Stimulated activated CD8-positive, alpha-beta memory T cell treated with anti-CD3 and anti-CD28 coated beads, Interleukin-7, amount 100 ng/mL, for 48 hours (primary cell): ENCODE results near the gene ZSWIM6.

ENCODE experiments used
- DNase-seq, 2 donors: peaks; one replicate each; pipeline ENCODE4 v3.0.0-alpha.2; 2020; ENCODE audit warnings: low read depth in 1 of 2; ENCODE audit errors: extremely low read depth in 1 of 2

Gene ZSWIM6

DNA sequence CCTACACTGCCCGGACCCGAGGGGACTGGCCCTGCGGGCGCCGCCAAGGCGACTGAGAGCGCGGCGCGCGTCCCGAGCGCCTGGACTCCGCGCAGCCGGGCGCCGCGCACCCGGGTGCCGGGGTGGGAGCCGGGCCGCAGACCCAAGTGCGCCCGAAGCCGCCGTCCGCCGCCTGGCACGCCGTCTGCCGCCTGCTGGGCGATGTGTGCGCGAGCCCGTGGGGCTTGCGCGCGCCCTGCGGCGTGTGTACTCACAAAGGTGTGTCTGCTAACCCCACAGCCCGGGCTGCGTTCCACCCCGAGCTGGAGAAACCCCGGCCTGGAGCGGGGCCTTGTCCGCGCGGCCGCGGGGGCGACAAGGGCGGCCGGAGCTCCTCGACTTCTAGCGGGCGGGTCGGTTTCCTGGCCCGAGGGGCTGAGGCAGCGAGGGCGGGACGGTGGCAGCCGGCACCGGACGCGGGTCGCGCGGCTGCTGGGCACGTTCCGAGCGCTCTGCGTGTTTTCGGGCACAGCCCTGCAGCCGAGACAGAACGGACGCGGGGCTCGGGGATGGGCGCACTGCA lies 1.1 kb upstream of the ZSWIM6 start:
- no peak for DNase-seq

DNA sequence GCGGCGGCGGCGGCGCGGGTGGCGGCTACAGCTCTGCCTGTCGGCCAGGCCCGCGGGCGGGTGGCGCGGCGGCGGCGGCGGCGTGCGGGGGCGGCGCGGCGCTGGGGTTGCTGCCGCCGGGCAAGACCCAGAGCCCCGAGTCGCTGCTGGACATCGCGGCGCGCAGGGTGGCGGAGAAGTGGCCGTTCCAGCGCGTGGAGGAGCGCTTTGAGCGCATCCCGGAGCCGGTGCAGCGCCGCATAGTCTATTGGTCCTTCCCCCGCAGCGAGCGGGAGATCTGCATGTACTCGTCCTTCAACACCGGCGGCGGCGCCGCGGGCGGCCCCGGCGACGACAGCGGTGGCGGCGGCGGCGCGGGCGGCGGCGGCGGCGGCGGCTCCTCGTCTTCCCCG lies 296 bp downstream of the ZSWIM6 start:
- no peak for DNase-seq

DNA sequence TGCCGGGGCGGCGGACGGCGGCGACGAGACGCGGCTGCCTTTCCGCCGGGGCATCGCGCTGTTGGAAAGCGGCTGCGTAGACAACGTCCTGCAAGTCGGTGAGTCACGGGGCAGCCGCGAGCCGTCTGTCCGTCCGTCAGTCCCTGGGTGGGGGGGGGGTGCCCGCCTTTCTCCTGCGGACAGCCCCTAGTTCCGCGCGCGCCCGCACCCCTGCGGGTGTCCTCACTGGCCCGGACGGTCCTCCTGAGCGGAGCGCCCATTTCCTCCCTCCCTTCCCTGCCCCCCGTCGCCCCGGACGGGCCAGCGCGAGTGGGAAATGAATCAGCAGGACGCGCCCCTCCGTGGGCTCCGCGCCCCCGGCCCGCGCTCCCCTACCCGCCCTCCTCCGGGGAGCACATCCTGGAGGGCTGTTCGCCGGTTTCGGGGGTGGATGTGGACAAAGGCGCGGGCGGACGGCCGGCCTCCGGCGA lies 828 bp downstream of the ZSWIM6 start:
- DNase-seq = no peak

DNA sequence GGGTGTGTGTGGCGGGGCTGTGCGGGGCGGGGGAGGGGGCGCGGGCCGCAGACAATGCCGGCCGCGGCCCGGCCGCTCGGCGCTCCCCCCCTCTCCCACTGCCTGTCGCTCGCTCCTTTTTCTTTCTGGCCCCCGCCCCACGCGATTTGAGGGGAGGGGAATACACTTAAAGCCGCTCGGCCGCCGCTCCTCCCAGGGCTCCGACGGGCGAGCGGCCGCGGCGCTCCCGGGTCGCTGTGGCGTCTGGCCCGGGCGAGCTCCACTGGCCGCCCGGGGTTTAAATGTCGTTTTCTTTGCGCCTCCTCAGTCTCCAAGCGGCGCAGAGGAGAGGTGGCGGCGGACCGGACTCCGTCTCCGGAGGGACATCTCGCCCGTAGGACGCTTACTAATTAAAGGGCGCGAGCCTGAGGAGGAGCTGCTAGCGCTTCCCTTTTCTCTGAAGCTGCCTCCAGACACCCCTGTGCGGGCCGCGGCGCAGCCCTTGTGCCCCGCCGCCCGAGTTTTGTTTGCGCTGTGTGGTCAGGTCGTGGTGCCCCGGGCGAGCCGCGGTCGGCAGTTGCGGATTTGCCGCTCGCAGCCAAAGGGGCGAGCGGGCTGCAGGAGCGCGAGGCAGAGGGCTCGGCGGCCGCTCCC lies 1.4 kb downstream of the ZSWIM6 start:
- DNase-seq = no peak

DNA sequence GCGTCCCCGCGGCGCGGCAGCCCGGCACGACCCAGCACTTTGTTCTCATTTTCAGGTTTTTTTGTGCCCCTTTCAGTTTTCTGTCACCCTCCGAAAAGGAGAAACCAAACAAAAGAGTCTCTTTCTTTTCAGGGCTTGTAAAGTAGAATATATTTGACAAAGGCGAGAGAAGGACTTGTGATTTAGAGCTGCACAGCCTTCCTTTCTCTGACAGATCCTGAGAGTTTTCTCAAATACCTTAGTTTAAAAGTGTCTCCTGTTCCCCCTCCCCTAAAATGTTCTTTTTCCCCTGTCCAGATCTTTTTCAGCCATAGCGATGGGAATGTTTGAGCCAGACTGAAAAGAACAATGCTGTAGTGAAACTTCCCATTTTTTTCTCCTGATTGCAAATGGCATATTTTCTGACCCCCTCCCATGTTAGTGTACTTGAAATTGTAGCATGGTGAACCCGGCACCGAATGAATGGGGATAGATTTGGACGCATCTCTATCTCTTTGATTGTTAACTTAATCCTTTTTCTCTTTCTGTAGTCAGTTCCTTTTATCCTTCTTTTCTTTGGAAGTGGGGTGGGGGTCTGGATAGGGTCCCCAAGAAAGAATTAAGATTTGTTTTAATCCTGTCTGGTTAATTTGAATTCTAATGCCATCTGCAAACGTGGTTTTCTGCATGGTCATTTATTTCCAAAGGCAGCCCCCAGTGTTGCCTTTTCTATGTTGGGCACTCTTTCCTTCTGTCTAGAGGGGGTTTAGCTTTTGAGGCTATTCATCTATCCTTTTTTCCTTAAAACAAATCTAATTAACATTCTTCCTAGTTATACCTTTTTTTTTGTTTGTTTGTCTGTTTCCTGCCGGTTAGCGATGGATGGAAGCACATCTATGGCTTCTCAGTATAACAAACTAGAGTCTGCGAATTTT lies 2.2 kb downstream of the ZSWIM6 start:
- no peak for DNase-seq

DNA sequence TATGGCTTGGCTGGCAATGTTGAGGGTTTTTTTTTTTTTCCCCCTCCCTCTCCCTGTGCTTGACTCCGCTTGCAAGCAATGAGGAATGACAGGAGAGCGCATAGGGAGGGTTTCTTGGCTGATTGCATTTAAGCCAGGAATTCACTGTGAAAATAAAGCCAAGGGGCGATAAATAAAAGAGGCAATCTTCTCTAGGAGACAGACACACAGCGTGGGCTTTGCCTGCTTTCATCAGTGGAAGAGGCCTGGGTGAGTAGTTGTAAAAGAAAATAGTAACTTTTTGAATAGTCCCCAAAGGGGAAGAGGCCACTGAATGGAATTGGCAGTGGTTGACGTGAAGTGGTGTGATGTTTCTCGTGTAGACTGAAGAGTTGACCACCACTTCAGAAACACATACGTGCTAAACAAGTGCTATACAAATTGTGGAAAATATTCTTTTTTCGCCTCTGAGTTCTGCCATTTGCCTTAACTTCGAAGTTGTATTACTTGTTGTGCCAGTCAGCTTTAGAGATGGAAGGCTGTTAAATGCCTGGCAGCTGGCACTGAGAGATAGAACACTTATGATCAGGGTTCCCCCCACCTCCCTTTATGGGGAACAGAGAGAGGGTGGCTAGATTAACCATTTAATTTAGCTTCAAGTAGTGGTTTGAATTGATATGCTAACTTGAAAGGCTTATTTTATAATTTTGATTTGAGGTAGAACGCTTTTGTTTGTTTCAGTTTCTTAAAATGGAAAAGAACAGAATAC lies 3.0 kb downstream of the ZSWIM6 start:
- DNase-seq = no peak

DNA sequence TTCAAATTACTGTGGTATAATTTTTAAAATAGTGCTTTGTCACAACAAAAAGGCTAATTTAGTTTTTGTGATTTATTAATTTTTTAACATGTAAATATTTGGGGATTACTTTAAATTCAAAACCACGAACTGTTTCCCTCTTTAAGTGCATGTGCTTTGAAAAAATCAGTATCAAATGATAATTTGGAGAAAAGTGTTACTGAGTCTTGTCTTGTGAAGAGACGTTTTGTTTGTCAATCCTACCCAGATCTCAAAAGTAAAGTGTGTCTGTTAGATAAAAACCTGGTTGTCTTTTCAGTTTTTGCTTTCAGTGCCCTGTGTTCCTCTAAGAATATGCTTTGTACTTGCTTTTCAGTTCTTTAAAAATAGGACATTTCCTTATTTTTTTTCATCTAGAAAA lies 7.7 kb downstream of the ZSWIM6 start:
- no peak for DNase-seq

DNA sequence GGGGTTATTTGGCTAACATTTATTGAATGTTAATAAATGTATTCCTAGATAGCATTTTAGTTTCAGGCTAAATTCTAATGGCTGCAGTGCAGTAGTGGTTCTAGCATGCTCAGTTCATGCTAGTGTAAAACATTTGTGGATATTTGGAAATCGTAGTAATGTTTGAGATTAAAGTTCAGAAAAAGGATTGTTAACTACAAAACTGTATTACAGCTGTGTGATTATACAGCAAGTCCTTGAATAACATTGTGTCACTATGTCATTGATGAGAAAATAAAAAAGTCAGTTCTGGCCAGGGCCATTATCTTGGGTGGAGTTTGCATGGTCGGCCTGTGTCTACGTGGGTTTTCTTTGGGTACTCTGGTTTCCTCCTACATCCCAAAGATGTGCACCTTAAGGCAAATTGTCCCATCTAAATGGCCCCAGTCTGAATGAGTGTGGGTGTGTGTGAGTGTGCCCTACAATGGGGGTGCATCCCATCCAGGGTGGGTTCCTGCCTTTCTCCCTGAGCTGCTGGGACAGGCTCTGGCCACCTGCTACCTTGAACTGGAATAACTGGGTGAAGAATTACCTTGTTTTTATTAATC lies 8.8 kb downstream of the ZSWIM6 start:
- DNase-seq = no peak

DNA sequence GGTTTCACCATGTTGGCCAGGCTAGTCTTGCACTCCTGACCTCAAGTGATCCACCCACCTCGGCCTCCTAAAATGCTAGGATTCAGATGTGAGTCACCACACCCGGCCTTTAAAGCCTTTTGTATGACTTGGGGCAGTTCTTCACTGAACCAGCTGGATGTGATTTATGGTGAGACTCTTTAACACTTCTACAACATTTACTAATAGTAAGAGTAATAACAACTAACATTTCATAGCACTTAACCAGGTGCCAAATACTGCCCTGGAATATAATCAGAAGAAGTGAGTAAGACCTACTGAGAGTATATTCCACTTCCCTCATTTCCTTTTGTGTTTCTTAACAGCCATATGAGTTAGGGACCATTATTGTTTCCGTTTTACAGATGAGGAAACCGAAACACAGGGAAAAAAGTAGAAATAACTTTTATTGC lies 10.0 kb downstream of the ZSWIM6 start:
- DNase-seq = no peak

DNA sequence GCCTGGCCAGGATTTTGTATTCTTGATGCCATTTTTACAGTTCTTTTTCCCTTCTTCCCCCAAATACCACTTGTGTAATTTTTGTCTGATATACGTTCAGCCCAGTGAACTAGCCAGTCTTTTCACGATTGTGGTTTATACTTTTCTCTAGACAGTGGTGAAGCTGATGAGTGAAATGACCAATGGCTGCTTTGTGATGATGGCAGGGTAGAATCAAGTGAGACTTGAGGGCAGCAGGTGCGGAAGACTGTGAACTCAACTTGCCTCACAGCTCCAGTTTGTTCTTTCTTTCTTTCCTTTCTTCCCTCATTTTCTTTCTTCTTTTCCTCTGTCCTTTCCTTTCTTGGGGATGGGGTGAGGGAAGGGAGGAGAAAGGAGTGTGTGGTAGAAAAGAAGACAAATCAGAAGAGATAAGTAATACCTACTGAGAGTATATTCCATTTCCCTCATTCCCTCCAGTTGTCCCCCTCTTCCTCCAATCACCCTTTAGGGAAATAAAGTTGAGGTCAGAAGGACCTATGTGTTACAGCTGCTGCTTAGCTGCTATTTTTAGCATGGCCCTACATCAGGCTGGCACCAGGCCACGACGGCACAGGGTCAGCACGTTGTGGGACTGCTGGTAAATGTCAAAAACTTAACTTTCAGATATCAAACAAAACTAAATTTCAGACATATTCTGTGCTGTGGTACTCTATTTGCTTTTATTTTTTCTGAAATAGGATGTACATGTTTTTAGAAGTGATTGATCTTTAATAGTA lies 12.3 kb downstream of the ZSWIM6 start:
- DNase-seq = no peak

DNA sequence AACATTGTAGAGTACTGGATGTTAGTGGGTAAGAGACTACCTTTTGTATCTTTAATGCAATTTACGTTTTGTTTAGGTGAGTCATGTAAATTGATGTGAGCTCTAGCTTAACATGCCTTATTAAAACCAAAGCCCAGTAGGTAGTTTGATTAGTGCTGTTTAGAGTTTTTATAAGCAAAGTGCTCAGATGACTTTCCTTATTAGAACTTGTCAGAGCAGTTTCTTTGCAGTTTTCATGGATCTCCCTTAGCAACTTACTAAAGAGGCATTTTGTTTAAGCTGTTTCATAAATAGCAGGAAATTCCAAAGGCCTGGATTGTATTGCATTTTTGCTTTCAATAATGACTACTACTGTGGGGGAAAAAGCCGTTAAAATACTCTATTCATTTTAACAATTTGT lies 14.5 kb downstream of the ZSWIM6 start:
- no peak for DNase-seq

DNA sequence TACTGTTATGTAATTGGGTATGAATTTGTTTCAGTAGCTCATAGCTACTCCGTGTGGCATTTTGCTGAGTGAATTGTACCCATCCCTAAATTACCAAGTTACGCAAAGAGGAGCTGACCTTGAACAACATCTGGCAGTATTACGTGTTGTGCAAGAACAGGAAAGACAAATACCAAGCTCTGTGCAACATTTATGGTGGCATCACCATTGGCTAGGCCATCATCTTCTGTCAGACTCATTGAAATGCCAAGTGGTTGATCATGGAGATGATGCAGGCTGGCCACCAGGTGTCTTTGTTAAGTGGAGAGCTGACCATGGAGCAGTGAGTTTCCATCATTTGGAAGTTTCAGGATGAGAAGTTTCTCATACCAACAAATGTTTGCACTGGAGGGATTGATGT lies 15.0 kb downstream of the ZSWIM6 start:
- no peak for DNase-seq

DNA sequence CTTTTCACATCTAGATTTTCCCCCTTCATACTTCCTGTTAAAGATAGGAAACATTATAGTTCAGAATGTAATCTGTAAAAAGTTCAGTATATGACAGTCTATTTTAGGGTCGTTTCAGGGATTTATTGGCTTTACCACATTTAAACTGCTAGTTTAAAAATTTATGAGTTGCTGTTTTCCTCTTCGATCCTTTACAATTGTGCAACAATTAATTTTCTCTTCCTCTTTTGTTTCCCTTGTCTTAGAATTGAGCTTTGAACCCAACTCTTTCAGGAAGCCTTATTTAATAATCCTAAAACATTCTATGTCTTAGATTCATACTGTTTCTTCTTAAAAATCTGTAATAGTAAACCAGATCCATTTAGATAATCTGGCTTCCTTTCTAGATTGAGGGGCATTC lies 16.4 kb downstream of the ZSWIM6 start:
- no peak for DNase-seq

DNA sequence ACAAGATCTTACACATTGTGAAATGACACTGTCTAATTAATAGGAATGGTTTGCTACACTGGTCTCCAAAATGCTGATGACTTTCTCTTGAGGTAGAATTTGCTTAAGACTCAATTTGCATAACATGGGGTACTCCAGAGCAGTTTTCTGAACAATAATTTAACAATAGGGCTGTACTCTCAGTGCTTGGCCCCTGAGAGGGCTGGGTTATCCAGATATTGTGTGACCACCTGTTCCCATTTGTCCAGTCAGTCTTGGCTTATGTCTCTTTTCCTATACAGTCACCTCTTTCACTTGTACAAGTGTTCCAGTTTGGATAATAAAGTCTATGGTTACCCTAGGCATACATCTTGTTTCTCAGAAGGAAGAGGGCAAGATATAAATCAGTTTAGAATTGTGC lies 17.9 kb downstream of the ZSWIM6 start:
- DNase-seq = no peak

DNA sequence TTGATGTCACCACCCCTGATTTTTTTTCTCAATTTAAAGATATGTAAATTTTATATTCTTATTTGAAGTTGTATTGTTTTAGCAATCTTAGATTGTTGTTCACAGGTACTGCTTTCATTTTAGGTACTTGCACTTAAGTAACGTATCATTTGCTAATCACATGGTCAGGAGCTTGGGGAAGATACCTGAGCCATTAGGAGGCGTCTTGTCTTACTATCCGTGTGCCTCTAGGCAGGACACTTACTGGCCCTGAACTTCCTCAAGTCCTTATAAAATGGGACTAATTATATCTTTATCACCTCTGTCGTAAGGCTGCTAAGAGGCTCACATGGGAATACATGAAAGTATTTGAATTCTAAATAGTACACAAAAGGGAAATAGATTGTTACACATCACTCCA lies 18.5 kb downstream of the ZSWIM6 start:
- no peak for DNase-seq

DNA sequence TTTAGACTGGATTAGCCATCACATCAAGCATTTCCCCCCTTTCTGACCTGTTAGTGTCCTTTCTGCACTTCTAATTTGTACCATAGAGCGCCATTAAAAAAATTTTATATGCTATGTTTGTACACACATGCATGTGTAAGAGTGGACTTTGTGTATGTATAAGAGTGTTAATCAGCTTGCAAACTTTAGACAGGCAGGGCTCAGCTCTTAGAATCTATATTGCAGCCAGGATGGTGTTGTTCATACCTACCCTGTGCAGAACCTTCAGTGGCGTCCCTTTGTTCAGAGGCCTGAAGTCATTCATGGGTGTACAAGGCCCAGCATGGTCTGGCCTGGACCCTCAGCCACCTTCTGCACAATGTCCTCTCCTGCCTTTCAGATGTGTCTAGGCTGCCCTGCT lies 19.7 kb downstream of the ZSWIM6 start:
- DNase-seq = no peak

DNA sequence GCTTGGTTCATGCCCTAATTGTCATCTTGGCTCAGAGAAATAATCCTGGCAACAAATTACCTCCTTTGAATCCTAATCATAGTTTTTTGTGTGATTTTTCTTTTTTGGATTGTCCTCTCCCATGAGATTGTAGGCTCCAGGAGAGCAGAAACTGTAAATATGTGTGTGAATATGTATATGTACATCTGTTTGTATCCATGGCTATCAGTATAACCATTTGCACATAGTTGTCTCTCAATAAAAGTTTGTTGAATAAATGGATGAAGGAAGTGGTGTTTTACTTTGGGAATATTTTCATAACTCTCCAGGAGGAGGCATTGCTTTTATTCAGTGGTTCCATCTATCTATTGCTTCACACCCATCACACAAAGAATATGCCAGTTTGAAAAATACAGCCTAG lies 20.1 kb downstream of the ZSWIM6 start:
- DNase-seq = no peak

DNA sequence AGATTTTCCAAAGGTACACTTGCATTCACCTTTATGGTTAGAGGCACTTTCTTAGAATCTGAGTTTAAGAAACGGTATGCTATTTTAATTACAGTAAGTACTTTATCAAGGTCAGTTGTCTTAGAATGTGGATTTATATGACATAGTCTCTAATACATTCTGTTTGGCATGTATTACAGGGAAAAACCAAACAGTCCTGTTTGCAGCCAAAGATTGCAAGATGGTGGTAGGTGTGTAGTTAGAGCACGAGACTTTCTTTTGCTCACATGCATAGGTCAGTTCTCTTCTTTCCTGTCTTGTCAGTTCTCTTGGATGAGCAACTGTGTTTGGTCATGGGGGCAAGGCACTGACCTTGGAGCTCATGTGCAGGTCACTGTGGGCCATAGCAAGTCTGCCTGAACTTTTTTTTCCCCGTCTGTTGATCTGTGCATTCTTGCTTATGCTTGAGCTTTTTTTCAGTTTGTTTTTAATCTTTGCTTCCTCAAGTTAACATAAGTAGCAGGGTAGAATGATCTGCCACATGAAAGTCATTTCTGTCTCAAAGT lies 20.6 kb downstream of the ZSWIM6 start:
- no peak for DNase-seq

DNA sequence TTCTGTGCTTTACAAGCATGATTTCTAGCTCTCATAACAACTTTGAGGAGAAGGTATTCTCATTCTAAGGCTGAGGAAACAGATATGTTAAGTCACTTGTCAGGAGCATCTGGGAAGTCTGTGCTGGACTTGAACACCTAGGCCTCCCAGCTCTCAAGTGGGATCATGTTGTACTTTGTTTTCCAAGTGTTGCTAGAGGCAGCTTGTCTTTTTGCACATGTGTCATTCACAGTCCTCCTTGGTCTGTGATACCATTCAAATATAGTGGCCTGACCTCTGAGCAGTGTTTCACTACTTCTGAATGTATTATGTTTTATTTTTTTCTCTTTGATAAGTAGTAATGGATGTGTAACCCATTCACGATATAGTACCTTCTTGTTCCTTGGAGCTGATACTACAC lies 21.2 kb downstream of the ZSWIM6 start:
- no peak for DNase-seq

DNA sequence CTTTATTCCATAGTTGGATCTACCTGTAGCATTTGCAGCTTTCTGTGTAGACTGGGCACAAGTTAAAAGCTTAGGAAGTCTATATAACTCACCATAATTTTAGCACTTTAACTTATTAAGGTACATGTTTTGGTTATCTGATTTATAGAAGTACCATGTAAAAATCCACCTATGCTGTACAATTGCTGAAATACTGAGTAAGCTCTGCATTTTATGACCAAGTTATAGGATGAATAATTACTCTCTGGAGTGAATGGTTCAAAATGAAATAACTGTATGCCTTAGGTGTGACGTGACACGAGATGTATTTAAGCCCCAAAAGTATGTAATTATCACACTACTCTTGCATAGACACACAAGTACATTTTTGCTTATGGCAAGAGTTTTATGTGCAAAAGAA lies 22.1 kb downstream of the ZSWIM6 start:
- DNase-seq = no peak
